ENCODE data around the gene ATP10A.

ATP10A gene

GRCh38 chr15:25733036-25733855 is 129.9 kb downstream of the ATP10A start:
- H3K36me3 ChIP-seq (ENCODE audit: control insufficient read depth, insufficient read depth, low read length) = no peaks in the 10 kb centered on the region
- no peaks in the 10 kb centered on the region for H3K79me2 ChIP-seq
- H3K4me2 ChIP-seq (ENCODE audit: low read length) = no peak overlapping the region
- H2AFZ ChIP-seq = no peak overlapping the region
- H3K9ac ChIP-seq = no peak overlapping the region
- H3K4me3 ChIP-seq (ENCODE audit: low read depth, low read length) = no peak overlapping the region
- no peaks in the 10 kb centered on the region for H3K27me3 ChIP-seq (ENCODE audit: control insufficient read depth, insufficient read depth, low read length)
- TF ChIP-seq CTCF (IDR thresholded peaks at IDR 0.05) = no peak
- no peak overlapping the region for H3K27ac ChIP-seq
- H3K4me1 ChIP-seq = peaks cover 3% of the 10 kb centered on the region
- no peaks in the 10 kb centered on the region for H3K9me3 ChIP-seq (ENCODE audit: control insufficient read depth, low read length)

- no peaks in the 10 kb centered on the region for H3K27me3 ChIP-seq (ENCODE audit: control insufficient read depth, insufficient read depth, low read length)
- H3K4me3 ChIP-seq (ENCODE audit: low read depth, low read length) = no peak overlapping the region
- H3K4me2 ChIP-seq (ENCODE audit: low read length) = no peak overlapping the region
- H3K9me3 ChIP-seq (ENCODE audit: control insufficient read depth, low read length) = no peaks in the 10 kb centered on the region
- H3K9ac ChIP-seq = no peak overlapping the region
- peaks cover 3% of the 10 kb centered on the region for H3K4me1 ChIP-seq
- TF ChIP-seq CTCF (IDR thresholded peaks at IDR 0.05) = no peak
- H2AFZ ChIP-seq = no peak overlapping the region
- H3K27ac ChIP-seq = no peak overlapping the region
- no peaks in the 10 kb centered on the region for H3K36me3 ChIP-seq (ENCODE audit: control insufficient read depth, insufficient read depth, low read length)
- H3K79me2 ChIP-seq = no peaks in the 10 kb centered on the region
These were observed 130.9 kb downstream of the ATP10A start for GRCh38 chr15:25732191-25732590.

GRCh38 chr15:25731411-25731810 is 131.7 kb downstream of the ATP10A start:
- TF ChIP-seq CTCF (IDR thresholded peaks at IDR 0.05) = no peak
- H3K27ac ChIP-seq = no peak overlapping the region
- H3K79me2 ChIP-seq = no peaks in the 10 kb centered on the region
- H3K27me3 ChIP-seq (ENCODE audit: control insufficient read depth, insufficient read depth, low read length) = no peaks in the 10 kb centered on the region
- H3K9ac ChIP-seq = no peak overlapping the region
- no peak overlapping the region for H3K4me3 ChIP-seq (ENCODE audit: low read depth, low read length)
- no peak overlapping the region for H3K4me2 ChIP-seq (ENCODE audit: low read length)
- H3K36me3 ChIP-seq (ENCODE audit: control insufficient read depth, insufficient read depth, low read length) = no peaks in the 10 kb centered on the region
- no peaks in the 10 kb centered on the region for H3K9me3 ChIP-seq (ENCODE audit: control insufficient read depth, low read length)
- no peak overlapping the region for H2AFZ ChIP-seq
- H3K4me1 ChIP-seq = no peaks in the 10 kb centered on the region

DNA sequence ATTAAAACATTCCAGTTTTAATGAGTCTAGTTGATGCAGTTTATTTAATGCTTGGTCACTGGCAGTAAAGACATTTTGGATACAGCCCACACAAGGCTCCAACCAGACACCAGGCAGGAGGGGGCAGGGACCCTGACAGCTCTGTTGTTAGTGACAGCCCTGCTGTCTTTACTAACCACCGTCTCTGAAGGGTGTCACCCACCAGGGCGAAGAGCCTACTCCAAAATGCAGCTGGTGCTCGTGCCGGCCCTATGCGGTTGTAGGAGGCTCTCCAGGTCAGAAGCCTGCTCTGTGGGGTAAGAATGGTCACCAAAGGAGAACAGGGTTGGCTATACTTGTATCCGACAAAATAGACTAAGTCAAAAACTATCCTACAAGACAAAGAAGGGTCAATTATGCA is 132.2 kb downstream of the ATP10A start:
- Histone ChIP-seq H3K4me2 (ENCODE audit: low read length) (no peak overlapping the region), H3K9ac (no peak overlapping the region), H3K36me3 (ENCODE audit: control insufficient read depth, insufficient read depth, low read length) (no peaks in the 10 kb centered on the region), H3K4me1 (no peaks in the 10 kb centered on the region), H3K79me2 (no peaks in the 10 kb centered on the region), H3K4me3 (ENCODE audit: low read depth, low read length) (no peak overlapping the region), H3K27ac (no peak overlapping the region), H3K9me3 (ENCODE audit: control insufficient read depth, low read length) (no peaks in the 10 kb centered on the region), H2AFZ (no peak overlapping the region), H3K27me3 (ENCODE audit: control insufficient read depth, insufficient read depth, low read length) (no peaks in the 10 kb centered on the region)
- TF ChIP-seq CTCF (IDR thresholded peaks at IDR 0.05) = no peak

DNA sequence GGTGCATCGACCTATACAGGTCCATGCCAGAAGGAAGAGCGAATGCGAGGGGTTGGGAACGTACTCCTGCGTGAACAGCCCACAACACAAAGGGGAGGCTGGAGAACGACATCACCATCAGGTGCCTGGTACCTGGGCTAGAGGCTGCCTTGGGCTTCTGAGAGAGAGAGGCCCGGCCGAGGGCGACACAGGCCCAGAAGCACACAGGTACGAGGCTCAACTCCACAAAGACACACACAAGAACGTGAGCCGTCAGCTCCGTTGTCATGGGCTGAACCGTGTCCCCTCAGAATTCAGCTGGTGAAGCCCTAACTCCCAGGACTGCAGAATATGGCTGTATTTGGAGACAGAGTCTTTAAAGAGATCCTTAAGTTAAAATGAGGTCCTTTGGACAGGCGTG is 134.3 kb downstream of the ATP10A start:
- H3K4me1 ChIP-seq = no peaks in the 10 kb centered on the region
- H3K9ac ChIP-seq = no peak overlapping the region
- TF ChIP-seq CTCF (IDR thresholded peaks at IDR 0.05) = no peak
- H3K4me2 ChIP-seq (ENCODE audit: low read length) = no peak overlapping the region
- H3K36me3 ChIP-seq (ENCODE audit: control insufficient read depth, insufficient read depth, low read length) = no peaks in the 10 kb centered on the region
- H3K9me3 ChIP-seq (ENCODE audit: control insufficient read depth, low read length) = no peaks in the 10 kb centered on the region
- no peak overlapping the region for H3K4me3 ChIP-seq (ENCODE audit: low read depth, low read length)
- H3K27ac ChIP-seq = no peak overlapping the region
- H2AFZ ChIP-seq = no peak overlapping the region
- H3K27me3 ChIP-seq (ENCODE audit: control insufficient read depth, insufficient read depth, low read length) = no peaks in the 10 kb centered on the region
- H3K79me2 ChIP-seq = no peaks in the 10 kb centered on the region
